H9 (cell line): ENCODE measurements around the gene NOP16. TPM values are rescaled to one million over a fixed set of nuclear protein-coding genes. Genes with fewer than 3 reads are reported as not detected.

ENCODE experiments used
- DNase-seq: peaks from one replicate; pipeline ENCODE4 v3.0.0-alpha.2; 2017
- H2AFZ ChIP-seq: one replicate; pipeline ENCODE4 v1.6.1; 2013; ENCODE audit warnings: mild to moderate bottlenecking, low read length, control low read depth, moderate library complexity
- H2AK5ac ChIP-seq: 2 replicates; pipeline ENCODE4 v1.6.1; 2013; ENCODE audit warnings: low read length, control low read depth, mixed read lengths; ENCODE audit not compliant: insufficient read length
- H2BK120ac ChIP-seq: one replicate; pipeline ENCODE4 v1.6.1; 2013; ENCODE audit warnings: low read depth, mild to moderate bottlenecking, low read length, control low read depth, inconsistent platforms; ENCODE audit not compliant: poor library complexity, severe bottlenecking
- H2BK12ac ChIP-seq: 2 replicates; pipeline ENCODE4 v1.6.1; 2013; ENCODE audit warnings: low read length, control low read depth, mixed read lengths, low read depth; ENCODE audit not compliant: insufficient read length
- H2BK15ac ChIP-seq: 2 replicates; pipeline ENCODE4 v1.6.1; 2013; ENCODE audit warnings: low read depth, low read length, control low read depth
- H2BK20ac ChIP-seq: one replicate; pipeline ENCODE4 v1.6.1; 2013; ENCODE audit warnings: low read depth, mild to moderate bottlenecking, low read length, control low read depth, inconsistent platforms; ENCODE audit not compliant: poor library complexity, severe bottlenecking
- H2BK5ac ChIP-seq: 2 replicates; pipeline ENCODE4 v1.6.1; 2013; ENCODE audit warnings: low read length, control low read depth, mixed read lengths; ENCODE audit not compliant: insufficient read length
- H3K14ac ChIP-seq: 2 replicates; pipeline ENCODE4 v1.6.1; 2013; ENCODE audit warnings: low read length, control low read depth; ENCODE audit not compliant: insufficient read depth
- H3K18ac ChIP-seq: 2 replicates; pipeline ENCODE4 v1.6.1; 2013; ENCODE audit warnings: low read depth, mild to moderate bottlenecking, mixed read lengths, low read length, control low read depth; ENCODE audit not compliant: insufficient read length
- H3K23ac ChIP-seq: 2 replicates; pipeline ENCODE4 v1.6.1; 2013; ENCODE audit warnings: low read length, control low read depth, mixed read lengths, low read depth; ENCODE audit not compliant: insufficient read length
- H3K23me2 ChIP-seq: 2 replicates; pipeline ENCODE4 v1.6.1; 2013; ENCODE audit warnings: low read depth, mild to moderate bottlenecking, mixed read lengths, low read length, control low read depth; ENCODE audit not compliant: insufficient read length, poor library complexity, severe bottlenecking
- H3K27ac ChIP-seq: 2 replicates; pipeline ENCODE4 v1.5.1; 2013; ENCODE audit warnings: low read length, control low read depth, mixed read lengths, low read depth; ENCODE audit not compliant: insufficient read length
- H3K27me3 ChIP-seq: 2 replicates; pipeline ENCODE4 v1.6.1; 2013; ENCODE audit warnings: low read length, control low read depth, inconsistent platforms; ENCODE audit not compliant: insufficient read depth
- H3K4ac ChIP-seq: 2 replicates; pipeline ENCODE4 v1.6.1; 2013; ENCODE audit warnings: low read depth, mild to moderate bottlenecking, control low read depth, inconsistent platforms, low read length, moderate library complexity
- H3K4me1 ChIP-seq: 2 replicates; pipeline ENCODE4 v1.6.1; 2013; ENCODE audit warnings: low read length, control low read depth, inconsistent platforms; ENCODE audit not compliant: insufficient read depth
- H3K4me2 ChIP-seq: 2 replicates; pipeline ENCODE4 v1.6.1; 2013; ENCODE audit warnings: low read length, control low read depth, mixed read lengths; ENCODE audit not compliant: insufficient read length, insufficient read depth
- H3K56ac ChIP-seq: 2 replicates; pipeline ENCODE4 v1.6.1; 2013; ENCODE audit warnings: low read depth, mild to moderate bottlenecking, mixed read lengths, low read length, control low read depth; ENCODE audit not compliant: insufficient read length
- H3K79me1 ChIP-seq: 2 replicates; pipeline ENCODE4 v1.6.1; 2013; ENCODE audit warnings: low read depth, mild to moderate bottlenecking, moderate library complexity, low read length, control low read depth, inconsistent platforms; ENCODE audit not compliant: insufficient read depth, poor library complexity, severe bottlenecking
- H3K79me2 ChIP-seq: 2 replicates; pipeline ENCODE4 v1.6.1; 2013; ENCODE audit warnings: low read length, control low read depth, inconsistent platforms; ENCODE audit not compliant: insufficient read depth
- H3K9ac ChIP-seq: 2 replicates; pipeline ENCODE4 v1.6.1; 2013; ENCODE audit warnings: low read length, control low read depth, mixed read lengths; ENCODE audit not compliant: insufficient read length; ENCODE audit errors: extremely low read depth
- H3K9me3 ChIP-seq: one replicate; pipeline ENCODE4 v1.6.1; 2013; ENCODE audit warnings: low read depth, low read length, inconsistent platforms; ENCODE audit not compliant: control insufficient read depth
- H3T11ph ChIP-seq: one replicate; pipeline ENCODE4 v1.6.1; 2013; ENCODE audit warnings: mild to moderate bottlenecking, low read length, control low read depth, inconsistent platforms
- H4K20me1 ChIP-seq: one replicate; pipeline ENCODE4 v1.6.1; 2013; ENCODE audit not compliant: control insufficient read depth, insufficient read length, insufficient read depth
- H4K5ac ChIP-seq: 2 replicates; pipeline ENCODE4 v1.6.1; 2013; ENCODE audit warnings: low read depth, mild to moderate bottlenecking, mixed read lengths, low read length, control low read depth; ENCODE audit not compliant: insufficient read length
- H4K8ac ChIP-seq: replicated peaks from 2 replicates; pipeline ENCODE4 v1.6.1; 2013; ENCODE audit warnings: low read length, control low read depth, mixed read lengths, low read depth; ENCODE audit not compliant: insufficient read length
- H4K91ac ChIP-seq: 2 replicates; pipeline ENCODE4 v1.6.1; 2013; ENCODE audit warnings: low read depth, mild to moderate bottlenecking, moderate library complexity, mixed read lengths, low read length, control low read depth; ENCODE audit not compliant: insufficient read length
- H3K27ac Mint-ChIP-seq, 3 experiments: 2 replicates in 2 of 3; 3 replicates in 1 of 3; pipeline ENCODE4 v1.8.0; 2020 to 2021; ENCODE audit warnings: mixed read lengths in 3 of 3, mild to moderate bottlenecking in 1 of 3, moderate library complexity in 1 of 3
- H3K27me3 Mint-ChIP-seq: 2 replicates; pipeline ENCODE4 v1.8.0; 2021; ENCODE audit warnings: low read depth, mild to moderate bottlenecking, moderate library complexity, mixed read lengths
- H3K36me3 Mint-ChIP-seq, 3 experiments: 2 replicates in 2 of 3; 3 replicates in 1 of 3; pipeline ENCODE4 v1.8.0; 2020 to 2021; ENCODE audit warnings: low read depth in 3 of 3, mixed read lengths in 3 of 3; ENCODE audit not compliant: insufficient read depth in 1 of 3
- H3K4me1 Mint-ChIP-seq, 2 experiments: 2 replicates each; pipeline ENCODE4 v1.8.0; 2020; ENCODE audit warnings: mixed read lengths in 2 of 2
- H3K4me3 Mint-ChIP-seq, 2 experiments: 2 replicates in 1 of 2; 3 replicates in 1 of 2; pipeline ENCODE4 v1.8.0; 2020 to 2021; ENCODE audit warnings: mild to moderate bottlenecking in 2 of 2, mixed read lengths in 2 of 2, moderate library complexity in 1 of 2
- H3K9me3 Mint-ChIP-seq, 2 experiments: 2 replicates in 1 of 2; 3 replicates in 1 of 2; pipeline ENCODE4 v1.8.0; 2020; ENCODE audit warnings: mild to moderate bottlenecking in 2 of 2, mixed read lengths in 2 of 2, moderate library complexity in 1 of 2
- WGBS: extraction: QIAGEN DNeasy Blood & Tissue Kit; methylation state at CpG from one replicate; pipeline ENCODE4 v1.1.7; 2013; ENCODE audit warnings: missing lambda C conversion rate, low lambda C conversion rate, mixed read lengths; ENCODE audit not compliant: insufficient read length; ENCODE audit errors: extremely low coverage; 5-methylcytosine and 5-hydroxymethylcytosine counted together
- total RNA-seq: library from RNA; stranded (reverse); gene quantifications from 2 replicates; pipeline ENCODE4 v1.2.1, GENCODE V29; 2021
- TF ChIP-seq, protein P1 (sequence below): fragments of 200-600 bp; sonication (generic); conservative IDR thresholded peaks from 3 replicates; pipeline ENCODE4 v1.8.0; 2021; ENCODE audit warnings: antibody characterized with exemption, mild to moderate bottlenecking

NOP16 gene
- total RNA-seq, 1 experiment from 2014 or later: 114 TPM

- Mint-ChIP-seq H3K27me3 (peaks cover 26% of the 10 kb centered on the region), H3K27ac (no peak overlapping the region), H3K36me3 (peaks cover 0 to 28% (median 17%) of the 10 kb centered on the region in 3 experiments; a peak in 6 of 7 replicates), H3K4me3 (no peak overlapping the region), H3K4me1 (peaks cover 6 to 9% of the 10 kb centered on the region in 2 experiments; a peak in 3 of 4 replicates), H3K9me3 (peaks cover 38 to 48% of the 10 kb centered on the region in 2 experiments)
- no CpG with 5 or more reads among the region's 5 CpGs for WGBS
- Histone ChIP-seq H2AFZ (no peak overlapping the region), H3K23ac (no peak overlapping the region), H2BK5ac (no peak overlapping the region), H2BK120ac (no peak overlapping the region), H3K23me2 (peaks cover 5% of the 10 kb centered on the region), H3K27ac (no peak overlapping the region), H4K91ac (no peak overlapping the region), H4K8ac (no peak overlapping the region), H3K4ac (no peak overlapping the region), H2BK20ac (no peak overlapping the region), H4K5ac (no peak overlapping the region), H3K9ac (no peak overlapping the region), H4K20me1 (no peaks in the 10 kb centered on the region), H2AK5ac (no peak overlapping the region), H3K4me2 (no peak overlapping the region), H3K4me1 (no peaks in the 10 kb centered on the region), H3K79me2 (no peaks in the 10 kb centered on the region), H3K9me3 (no peaks in the 10 kb centered on the region), H2BK12ac (no peak overlapping the region), H3K14ac (no peak overlapping the region), H2BK15ac (no peak overlapping the region), H3K56ac (no peak overlapping the region), H3K27me3 (no peaks in the 10 kb centered on the region; the same call in 1 of the 2 replicates), H3T11ph (no peak overlapping the region), H3K79me1 (no peaks in the 10 kb centered on the region), H3K18ac (no peak overlapping the region)
- DNase-seq: no peak
- TF ChIP-seq, protein P1, sequence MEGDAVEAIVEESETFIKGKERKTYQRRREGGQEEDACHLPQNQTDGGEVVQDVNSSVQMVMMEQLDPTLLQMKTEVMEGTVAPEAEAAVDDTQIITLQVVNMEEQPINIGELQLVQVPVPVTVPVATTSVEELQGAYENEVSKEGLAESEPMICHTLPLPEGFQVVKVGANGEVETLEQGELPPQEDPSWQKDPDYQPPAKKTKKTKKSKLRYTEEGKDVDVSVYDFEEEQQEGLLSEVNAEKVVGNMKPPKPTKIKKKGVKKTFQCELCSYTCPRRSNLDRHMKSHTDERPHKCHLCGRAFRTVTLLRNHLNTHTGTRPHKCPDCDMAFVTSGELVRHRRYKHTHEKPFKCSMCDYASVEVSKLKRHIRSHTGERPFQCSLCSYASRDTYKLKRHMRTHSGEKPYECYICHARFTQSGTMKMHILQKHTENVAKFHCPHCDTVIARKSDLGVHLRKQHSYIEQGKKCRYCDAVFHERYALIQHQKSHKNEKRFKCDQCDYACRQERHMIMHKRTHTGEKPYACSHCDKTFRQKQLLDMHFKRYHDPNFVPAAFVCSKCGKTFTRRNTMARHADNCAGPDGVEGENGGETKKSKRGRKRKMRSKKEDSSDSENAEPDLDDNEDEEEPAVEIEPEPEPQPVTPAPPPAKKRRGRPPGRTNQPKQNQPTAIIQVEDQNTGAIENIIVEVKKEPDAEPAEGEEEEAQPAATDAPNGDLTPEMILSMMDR: no peak
Observed at GRCh38 chr5:176420086-176420485, 31.7 kb upstream of the NOP16 start.
